Astrocyte of the cerebellum (primary cell): Measurements from ENCODE around the gene PRSS27.

Source experiments
- DNase-seq: peaks from one replicate; pipeline ENCODE4 v3.0.0-alpha.2; 2011; ENCODE audit warnings: low read depth
- H3K4me3 ChIP-seq: 2 replicates; pipeline ENCODE4 v1.5.1; 2011; ENCODE audit warnings: mild to moderate bottlenecking, low read depth, low read length, moderate library complexity
- CTCF ChIP-seq: IDR thresholded peaks from 2 replicates; pipeline ENCODE4 v1.5.1; 2012; ENCODE audit warnings: low read length, low read depth, moderate library complexity, mild to moderate bottlenecking; ENCODE audit errors: missing control alignments
- in situ Hi-C: cut with HindIII; loops from 2 replicates; pipeline ENCODE4 v1.10.0; 2017; ENCODE audit warnings: low sequenced_read_pairs

Gene PRSS27

GRCh38 chr16:2664574-2664982 lies 55.4 kb downstream of the PRSS27 start:
- no peak for TF ChIP-seq CTCF
- no peak for DNase-seq
- no peak overlapping the region for H3K4me3 ChIP-seq
- in situ Hi-C loops: no loop called here

- H3K4me3 ChIP-seq: no peak overlapping the region
- no peak for TF ChIP-seq CTCF
- no peak for DNase-seq
- in situ Hi-C loops: no loop called here
Measured at GRCh38 chr16:2663553-2664546, 56.2 kb downstream of the PRSS27 start.
